Smooth muscle cell (in vitro differentiated cells): ENCODE measurements around the gene ASCL4. TPM values are rescaled to one million over a fixed set of nuclear protein-coding genes. Genes with fewer than 3 reads are reported as not detected.

Experiments
- DNase-seq: peaks from one replicate; lab custom pipeline; 2025; ENCODE audit not compliant: unreplicated experiment; lab: John Stamatoyannopoulos, UW
- H2AFZ ChIP-seq: fragments of 200-600 bp; sonication (generic); 2 replicates; pipeline ENCODE4 v1.6.0; 2016; ENCODE audit warnings: antibody characterized with exemption, low read depth, mild to moderate bottlenecking
- H3F3A ChIP-seq: fragments of 200-600 bp; sonication (generic); 2 replicates; pipeline ENCODE4 v1.6.0; 2017; ENCODE audit warnings: antibody characterized with exemption, low read depth
- H3K27ac ChIP-seq: fragments of 200-600 bp; sonication (generic); 2 replicates; pipeline ENCODE4 v1.5.1; 2016; ENCODE audit warnings: low read depth, mild to moderate bottlenecking
- H3K27me3 ChIP-seq: fragments of 200-600 bp; sonication (generic); 2 replicates; pipeline ENCODE4 v1.6.1; 2016; ENCODE audit warnings: low read depth, mild to moderate bottlenecking
- H3K36me3 ChIP-seq: fragments of 200-600 bp; sonication (generic); 2 replicates; pipeline ENCODE4 v1.5.1; 2016; ENCODE audit warnings: low read depth
- H3K4me1 ChIP-seq: fragments of 200-600 bp; sonication (generic); 2 replicates; pipeline ENCODE4 v1.5.1; 2016; ENCODE audit warnings: low read depth
- H3K4me2 ChIP-seq: fragments of 200-600 bp; sonication (generic); 2 replicates; pipeline ENCODE4 v1.6.0; 2016; ENCODE audit warnings: mild to moderate bottlenecking
- H3K4me3 ChIP-seq: fragments of 200-600 bp; sonication (generic); 2 replicates; pipeline ENCODE4 v1.5.1; 2016; ENCODE audit warnings: mild to moderate bottlenecking
- H3K79me2 ChIP-seq: fragments of 200-600 bp; sonication (generic); 2 replicates; pipeline ENCODE4 v1.6.0; 2016; ENCODE audit warnings: low read depth, mild to moderate bottlenecking
- H3K9ac ChIP-seq: fragments of 200-600 bp; sonication (generic); 2 replicates; pipeline ENCODE4 v1.6.0; 2016; ENCODE audit warnings: low read depth
- H3K9me3 ChIP-seq: fragments of 200-600 bp; sonication (generic); replicated peaks from 2 replicates; pipeline ENCODE4 v1.5.1; 2016; ENCODE audit warnings: low read depth
- H4K20me1 ChIP-seq: fragments of 200-600 bp; sonication (generic); 2 replicates; pipeline ENCODE4 v1.6.0; 2016; ENCODE audit warnings: low read depth
- WGBS: methylation state at CpG from one replicate; pipeline ENCODE4 v1.1.7; 2016; ENCODE audit warnings: low lambda C conversion rate; 5-methylcytosine and 5-hydroxymethylcytosine counted together
- polyA plus RNA-seq: library from polyadenylated mRNA; unstranded; fragments of >200 nt; fragmentation: Nextera tagmentation; extraction: Ambion mirVana; gene quantifications from 2 replicates; pipeline ENCODE4 v1.2.1, GENCODE V29; 2016
- total RNA-seq: library from RNA; depleted of rRNA; stranded (reverse); fragments of >200 nt; gene quantifications from 2 replicates; pipeline ENCODE4 v1.2.3, GENCODE V29; 2014
- TF ChIP-seq, protein P1 (sequence below): fragments of 200-600 bp; sonication (generic); IDR thresholded peaks from 2 replicates; pipeline ENCODE4 v1.5.1; 2017; ENCODE audit warnings: borderline replicate concordance, mild to moderate bottlenecking, antibody characterized with exemption; ENCODE audit not compliant: insufficient read depth, poor library complexity, severe bottlenecking

The ASCL4 gene
- total and polyA plus RNA-seq, 2 experiments from 2014 or later = not detected

DNA sequence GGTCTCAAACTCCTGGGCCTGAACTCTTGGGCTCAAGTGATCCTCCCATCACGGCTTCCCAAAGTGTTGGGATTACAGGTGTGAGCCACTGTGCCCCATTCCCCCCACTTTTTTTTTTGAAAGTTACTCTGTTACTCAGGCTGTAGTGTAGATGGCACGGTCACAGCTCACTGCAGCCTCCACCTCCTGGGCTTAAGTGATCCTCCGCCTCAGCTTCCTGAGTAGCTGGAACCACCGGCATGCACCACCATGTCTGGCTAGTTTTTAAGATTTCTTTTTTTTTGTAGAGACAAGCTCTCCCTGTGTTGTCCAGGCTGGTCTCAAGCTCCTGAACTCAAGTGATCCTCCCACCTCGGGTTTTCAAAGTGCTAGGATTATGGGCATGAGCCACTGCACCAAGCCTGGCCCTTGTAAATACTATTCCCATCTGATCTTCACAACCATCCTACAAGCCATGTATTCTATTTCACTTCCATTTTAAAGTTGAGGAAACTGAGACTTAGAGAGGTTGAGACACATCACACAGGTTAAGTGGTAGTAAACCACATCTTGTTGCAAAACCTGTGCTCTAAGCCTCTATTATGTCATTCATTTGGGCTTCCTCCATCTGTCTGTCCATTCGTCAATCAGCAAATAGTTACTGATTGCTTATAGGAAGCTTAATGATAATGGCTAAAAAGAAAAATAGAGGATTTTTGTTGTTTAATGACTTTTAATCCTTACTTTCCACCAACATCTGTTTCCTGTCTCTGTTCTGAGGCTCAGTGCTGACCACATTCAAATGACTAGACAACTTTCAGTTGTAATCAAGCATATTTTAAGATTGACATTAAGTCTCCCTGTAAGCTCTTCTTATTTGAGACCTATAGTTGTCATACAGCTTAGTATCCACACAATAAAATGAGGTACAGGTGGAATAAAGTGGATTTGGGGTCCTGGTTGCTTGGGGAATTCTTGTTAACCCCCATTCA, 9.2 kb downstream of the ASCL4 start:
- Histone ChIP-seq H3K9ac (no peak overlapping the region), H3K79me2 (no peaks in the 10 kb centered on the region), H3K4me3 (no peak overlapping the region), H3K9me3 (no peaks in the 10 kb centered on the region), H3K4me2 (no peak overlapping the region), H2AFZ (no peak overlapping the region), H3K27me3 (peaks cover 19% of the 10 kb centered on the region), H3K4me1 (no peaks in the 10 kb centered on the region), H3K36me3 (no peaks in the 10 kb centered on the region), H4K20me1 (no peaks in the 10 kb centered on the region), H3K27ac (no peak overlapping the region), H3F3A (no peaks in the 10 kb centered on the region)
- TF ChIP-seq, protein P1, sequence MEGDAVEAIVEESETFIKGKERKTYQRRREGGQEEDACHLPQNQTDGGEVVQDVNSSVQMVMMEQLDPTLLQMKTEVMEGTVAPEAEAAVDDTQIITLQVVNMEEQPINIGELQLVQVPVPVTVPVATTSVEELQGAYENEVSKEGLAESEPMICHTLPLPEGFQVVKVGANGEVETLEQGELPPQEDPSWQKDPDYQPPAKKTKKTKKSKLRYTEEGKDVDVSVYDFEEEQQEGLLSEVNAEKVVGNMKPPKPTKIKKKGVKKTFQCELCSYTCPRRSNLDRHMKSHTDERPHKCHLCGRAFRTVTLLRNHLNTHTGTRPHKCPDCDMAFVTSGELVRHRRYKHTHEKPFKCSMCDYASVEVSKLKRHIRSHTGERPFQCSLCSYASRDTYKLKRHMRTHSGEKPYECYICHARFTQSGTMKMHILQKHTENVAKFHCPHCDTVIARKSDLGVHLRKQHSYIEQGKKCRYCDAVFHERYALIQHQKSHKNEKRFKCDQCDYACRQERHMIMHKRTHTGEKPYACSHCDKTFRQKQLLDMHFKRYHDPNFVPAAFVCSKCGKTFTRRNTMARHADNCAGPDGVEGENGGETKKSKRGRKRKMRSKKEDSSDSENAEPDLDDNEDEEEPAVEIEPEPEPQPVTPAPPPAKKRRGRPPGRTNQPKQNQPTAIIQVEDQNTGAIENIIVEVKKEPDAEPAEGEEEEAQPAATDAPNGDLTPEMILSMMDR = no peak
- no peak for DNase-seq
- WGBS = 77% methylated on average over 6 of the region's 6 CpGs

DNA sequence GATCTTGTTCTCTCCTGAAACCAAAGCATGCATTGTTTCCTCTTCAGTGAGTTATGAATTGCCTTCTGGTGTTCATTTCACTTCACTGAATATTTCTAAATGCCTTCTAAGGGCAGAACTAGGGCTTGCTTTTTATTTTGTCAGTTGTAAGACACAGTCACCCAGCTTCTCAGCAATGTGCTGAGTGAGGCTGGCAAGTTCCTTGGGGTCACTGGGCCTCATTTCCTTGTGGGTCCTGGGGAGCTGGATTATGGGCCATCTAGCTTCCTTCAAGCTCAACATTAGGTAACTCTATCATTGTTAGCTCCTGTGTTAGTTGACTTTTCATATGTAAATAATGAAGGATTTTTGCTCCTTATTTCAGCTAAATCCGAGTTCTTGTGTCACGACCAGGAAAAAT, 13.8 kb downstream of the ASCL4 start:
- no peak overlapping the region for H3K4me3 ChIP-seq
- no peak overlapping the region for H3K27ac ChIP-seq
- 91% methylated on average over 2 of the region's 2 CpGs for WGBS
- no peaks in the 10 kb centered on the region for H3F3A ChIP-seq
- H3K27me3 ChIP-seq = no peaks in the 10 kb centered on the region
- no peaks in the 10 kb centered on the region for H3K9me3 ChIP-seq
- DNase-seq = no peak
- no peaks in the 10 kb centered on the region for H3K4me1 ChIP-seq
- H3K36me3 ChIP-seq = no peaks in the 10 kb centered on the region
- H4K20me1 ChIP-seq = no peaks in the 10 kb centered on the region
- TF ChIP-seq, protein P1 = no peak
- no peaks in the 10 kb centered on the region for H3K79me2 ChIP-seq
- no peak overlapping the region for H3K4me2 ChIP-seq
- H3K9ac ChIP-seq = no peak overlapping the region
- H2AFZ ChIP-seq = no peak overlapping the region

DNA sequence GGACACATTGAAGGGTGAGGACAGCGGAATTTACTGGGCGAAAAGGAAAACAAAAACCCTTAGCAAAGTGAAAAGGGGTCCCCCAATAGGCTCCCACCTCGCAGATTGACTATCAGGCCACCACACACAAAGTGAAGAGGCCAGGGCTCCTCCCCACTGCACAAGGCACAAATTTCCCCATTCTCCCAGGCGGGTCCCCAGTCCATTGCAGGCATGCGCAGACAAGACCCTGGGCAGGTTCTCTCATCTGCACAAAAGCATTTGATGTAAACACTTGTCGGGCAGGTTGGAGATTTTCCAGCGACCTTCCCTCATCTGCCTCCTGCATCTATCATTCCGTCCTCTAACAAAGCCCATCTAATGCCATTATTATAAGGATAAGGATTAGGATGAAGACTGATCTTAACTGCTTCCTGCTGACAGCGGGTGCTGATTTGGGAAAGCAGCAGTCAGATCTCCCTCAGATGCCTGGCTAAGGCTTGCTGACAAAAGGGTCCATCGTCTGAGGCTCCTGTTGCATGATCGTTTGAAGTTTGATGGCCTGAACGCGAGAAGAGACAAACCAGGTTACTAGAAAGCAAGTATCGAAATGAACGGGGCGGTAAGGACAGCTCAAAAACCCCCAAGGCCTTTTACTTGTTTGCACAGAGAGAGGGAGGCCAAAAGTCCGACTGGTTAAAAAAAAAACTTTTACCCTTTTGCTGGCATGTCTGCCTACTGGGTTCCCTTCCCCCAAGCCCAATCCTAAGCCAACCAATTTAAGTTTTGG, 14.4 kb downstream of the ASCL4 start:
- H3K79me2 ChIP-seq = no peaks in the 10 kb centered on the region
- H3K36me3 ChIP-seq = no peaks in the 10 kb centered on the region
- no peak overlapping the region for H3K4me2 ChIP-seq
- H3K4me3 ChIP-seq = no peak overlapping the region
- no peaks in the 10 kb centered on the region for H3K9me3 ChIP-seq
- no peak for DNase-seq
- H2AFZ ChIP-seq = no peak overlapping the region
- no peak overlapping the region for H3K27ac ChIP-seq
- H4K20me1 ChIP-seq = no peaks in the 10 kb centered on the region
- H3K4me1 ChIP-seq = no peaks in the 10 kb centered on the region
- no peaks in the 10 kb centered on the region for H3K27me3 ChIP-seq
- TF ChIP-seq, protein P1 = no peak
- WGBS = 76% methylated on average over 17 of the region's 17 CpGs
- no peaks in the 10 kb centered on the region for H3F3A ChIP-seq
- no peak overlapping the region for H3K9ac ChIP-seq
